Measurements from ENCODE around the gene FOXD4. TPM values are rescaled to one million over a fixed set of nuclear protein-coding genes. Genes with fewer than 3 reads are reported as not detected.
"Not testable (repeated sequence)": the region's sequence is repeated elsewhere in the genome, so short reads cannot be mapped to it uniquely, and the experiment has no call there.

FOXD4 gene
- total RNA-seq: under 0.01 and 0.43 TPM in 2 replicates

DNA sequence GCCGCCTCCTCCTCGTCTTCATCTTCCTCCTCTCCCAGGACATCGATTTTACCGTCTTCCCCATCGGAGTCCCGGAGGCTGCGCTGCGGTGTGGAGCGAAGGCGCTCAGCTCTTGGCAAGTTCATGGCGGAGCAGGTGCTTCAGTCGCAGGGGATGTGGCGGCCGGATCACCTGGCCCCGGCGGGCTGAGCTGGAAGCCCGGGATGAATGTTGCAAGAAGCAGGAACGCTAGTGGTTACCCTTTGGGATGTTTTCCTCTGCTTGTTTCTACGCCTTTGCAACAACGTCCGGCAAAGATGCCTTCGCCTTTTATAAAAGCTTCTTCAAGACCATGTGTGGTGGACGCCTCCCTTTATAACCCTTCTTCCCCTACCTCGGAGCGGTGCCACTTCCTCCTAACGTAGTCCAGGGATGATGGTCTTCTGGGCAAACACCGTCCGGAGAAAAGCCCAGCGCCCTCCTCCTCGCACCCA, at the start of gene FOXD4:
FOXD4 (minus strand) TSS at position 423 of the 473 bp plus-strand sequence; CDS start at position 125, 298 bp downstream.
- not testable (repeated sequence) for H3K4me3 ChIP-seq (ENCODE audit: low read depth, low read length); DNase-seq (ENCODE audit: low read depth)

DNA sequence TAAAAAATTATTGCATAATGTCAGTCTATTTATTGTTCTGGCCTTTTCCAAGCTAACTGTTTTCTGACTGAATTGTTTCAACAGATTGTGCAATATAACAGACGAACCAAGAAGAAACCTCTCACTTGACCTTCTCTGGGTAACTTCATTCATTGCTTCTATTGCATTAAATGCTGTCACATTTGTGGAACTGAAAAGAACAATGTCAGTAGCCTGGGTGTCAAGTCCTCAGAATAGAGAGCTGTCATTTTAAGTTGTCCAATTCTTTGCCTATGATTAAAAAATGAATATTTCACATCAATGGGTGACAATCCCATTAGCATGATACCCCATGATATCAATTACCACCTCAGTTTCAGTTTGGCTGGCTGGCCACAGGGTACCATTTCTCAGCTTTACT, 41.7 kb upstream of the FOXD4 start:
- H3K4me3 ChIP-seq (ENCODE audit: low read depth, low read length): not testable (repeated sequence)
- peak; percentile 14 for DNase-seq (ENCODE audit: low read depth)

DNA sequence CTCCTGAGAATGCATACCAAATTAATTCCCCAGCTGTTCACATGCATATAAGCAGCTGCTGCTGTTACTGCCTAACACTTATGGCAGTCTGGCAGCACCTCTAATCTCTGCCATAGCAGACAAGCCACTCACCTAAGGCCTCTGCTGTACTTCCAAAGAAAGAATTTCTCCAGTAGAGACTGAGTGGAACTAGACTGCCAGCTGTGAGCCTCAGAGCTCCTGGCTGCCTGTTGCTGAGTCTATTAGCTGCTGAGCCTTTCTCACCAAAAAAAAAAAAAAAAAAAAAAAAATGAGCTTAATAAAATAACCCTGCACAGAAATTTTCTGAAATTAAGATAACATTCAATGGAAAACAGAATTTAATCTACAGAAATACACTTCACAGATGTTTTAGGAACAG, 33.0 kb upstream of the FOXD4 start:
- not testable (repeated sequence) for H3K4me3 ChIP-seq (ENCODE audit: low read depth, low read length); DNase-seq (ENCODE audit: low read depth)

DNA sequence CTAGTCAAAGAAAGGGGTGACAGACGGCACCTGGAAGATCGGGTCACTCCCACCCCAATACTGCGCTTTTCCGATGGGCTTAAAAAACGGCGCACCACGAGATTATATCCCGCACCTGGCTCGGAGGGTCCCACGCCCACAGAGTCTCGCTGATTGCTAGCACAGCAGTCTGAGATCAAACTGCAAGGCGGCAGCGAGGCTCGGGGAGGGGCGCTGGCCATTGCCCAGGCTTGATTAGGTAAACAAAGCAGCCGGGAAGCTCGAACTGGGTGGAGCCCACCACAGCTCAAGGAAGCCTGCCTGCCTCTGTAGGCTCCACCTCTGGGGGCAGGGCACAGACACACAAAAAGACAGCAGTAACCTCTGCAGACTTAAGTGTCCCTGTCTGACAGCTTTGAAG, 21.7 kb upstream of the FOXD4 start:
- H3K4me3 ChIP-seq (ENCODE audit: low read depth, low read length); DNase-seq (ENCODE audit: low read depth): not testable (repeated sequence)

DNA sequence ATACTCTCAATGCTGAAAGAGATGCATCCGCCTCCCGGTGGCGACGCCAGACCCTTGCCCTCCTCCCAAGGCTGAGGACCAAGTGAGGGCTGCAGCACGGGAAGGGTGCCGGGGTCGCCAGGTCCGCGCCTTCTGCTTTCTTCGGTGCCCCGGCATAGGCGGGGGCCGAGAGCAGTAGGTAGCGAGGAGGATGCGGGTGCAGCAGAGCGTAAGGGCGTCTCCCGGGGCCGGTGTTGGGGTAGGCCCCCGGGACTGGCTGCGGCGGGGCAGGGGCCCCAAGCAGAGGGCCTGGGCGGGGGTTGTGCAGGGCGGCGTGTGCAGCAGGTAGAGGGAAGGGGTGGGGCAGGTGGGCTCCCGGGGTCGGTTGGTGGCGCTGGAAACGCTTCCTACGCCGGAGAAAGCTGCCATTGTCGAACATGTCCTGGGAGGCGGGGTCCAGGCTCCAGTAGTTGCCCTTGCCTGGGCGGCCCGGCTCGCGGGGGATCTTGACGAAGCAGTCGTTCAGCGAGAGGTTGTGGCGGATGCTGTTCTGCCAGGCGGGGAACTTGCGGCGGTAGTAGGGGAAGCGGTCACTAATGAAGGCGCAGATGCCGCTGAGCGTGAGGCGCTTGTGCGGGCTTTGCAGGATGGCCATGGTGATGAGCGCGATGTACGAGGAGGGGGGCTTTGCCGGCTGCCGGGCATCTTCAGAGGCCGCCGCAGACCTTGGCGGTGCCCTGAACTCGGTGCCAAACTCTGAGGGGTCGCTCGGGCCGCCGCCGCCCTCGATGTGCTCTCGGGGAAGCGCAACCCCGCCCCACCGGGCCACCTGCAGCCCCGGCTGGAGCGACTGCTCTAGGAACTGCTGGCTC, 848 bp downstream of the FOXD4 start:
- H3K4me3 ChIP-seq (ENCODE audit: low read depth, low read length); DNase-seq (ENCODE audit: low read depth): not testable (repeated sequence)

DNA sequence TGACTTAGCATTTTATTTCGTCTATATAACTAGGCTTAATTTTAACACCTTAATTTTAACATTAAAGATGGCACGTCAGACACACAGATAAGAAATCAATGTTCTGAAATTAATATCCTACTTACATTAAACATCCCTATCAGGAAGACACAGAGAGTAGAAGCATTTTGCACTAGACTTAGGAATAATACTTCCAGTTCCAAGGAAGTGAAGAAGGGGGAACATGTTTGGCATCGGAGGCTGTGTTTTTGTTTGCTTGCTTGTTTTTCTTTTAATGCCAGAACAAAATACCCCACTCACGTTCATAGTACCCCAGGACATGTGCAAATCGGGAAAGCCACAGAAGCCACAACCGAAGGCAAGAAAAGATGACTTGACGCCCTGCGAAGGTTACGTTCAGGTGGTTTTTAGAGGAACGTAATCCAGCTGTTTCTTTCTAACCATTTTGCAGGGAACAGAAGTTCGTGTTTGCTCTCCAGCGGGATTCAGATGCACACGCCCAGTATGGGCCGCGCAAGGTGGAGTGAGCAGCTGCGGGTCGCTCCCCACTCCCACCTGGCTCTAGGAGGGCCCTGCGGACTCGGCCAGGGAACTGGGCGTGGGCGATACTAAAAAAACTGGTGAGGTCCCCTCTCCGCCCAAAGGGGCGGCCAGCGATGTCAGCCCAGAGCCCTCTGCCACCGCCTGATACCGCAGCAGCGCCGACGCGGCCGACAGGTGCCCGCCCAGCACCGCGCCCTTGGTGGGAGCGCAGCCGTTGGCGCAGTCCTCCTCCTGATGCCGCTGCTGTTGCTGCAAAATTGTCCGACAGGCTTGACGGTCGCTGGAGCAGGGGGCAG, 1.8 kb downstream of the FOXD4 start:
- not testable (repeated sequence) for H3K4me3 ChIP-seq (ENCODE audit: low read depth, low read length)

DNA sequence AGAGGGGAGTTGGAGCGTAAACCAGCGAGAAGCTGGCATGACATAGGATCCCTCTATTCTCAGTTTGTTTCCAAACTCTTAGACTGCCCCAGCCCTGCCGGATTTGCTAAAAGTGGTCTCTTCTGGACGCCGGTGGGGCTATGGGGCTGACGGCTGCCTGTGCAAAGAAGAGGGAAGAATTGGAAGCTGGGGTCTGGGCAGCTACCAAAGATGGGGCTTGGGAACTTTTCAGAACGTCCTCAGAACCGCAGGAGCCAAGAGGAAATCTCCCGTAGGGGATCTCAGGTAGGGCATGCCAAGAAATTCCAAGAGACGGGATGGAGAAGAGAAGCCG, 3.1 kb downstream of the FOXD4 start:
- not testable (repeated sequence) for H3K4me3 ChIP-seq (ENCODE audit: low read depth, low read length); DNase-seq (ENCODE audit: low read depth)

More for the DNA sequence above, 1.8 kb downstream of the FOXD4 start:
- DNase-seq (ENCODE audit: low read depth): not testable (repeated sequence)

DNA sequence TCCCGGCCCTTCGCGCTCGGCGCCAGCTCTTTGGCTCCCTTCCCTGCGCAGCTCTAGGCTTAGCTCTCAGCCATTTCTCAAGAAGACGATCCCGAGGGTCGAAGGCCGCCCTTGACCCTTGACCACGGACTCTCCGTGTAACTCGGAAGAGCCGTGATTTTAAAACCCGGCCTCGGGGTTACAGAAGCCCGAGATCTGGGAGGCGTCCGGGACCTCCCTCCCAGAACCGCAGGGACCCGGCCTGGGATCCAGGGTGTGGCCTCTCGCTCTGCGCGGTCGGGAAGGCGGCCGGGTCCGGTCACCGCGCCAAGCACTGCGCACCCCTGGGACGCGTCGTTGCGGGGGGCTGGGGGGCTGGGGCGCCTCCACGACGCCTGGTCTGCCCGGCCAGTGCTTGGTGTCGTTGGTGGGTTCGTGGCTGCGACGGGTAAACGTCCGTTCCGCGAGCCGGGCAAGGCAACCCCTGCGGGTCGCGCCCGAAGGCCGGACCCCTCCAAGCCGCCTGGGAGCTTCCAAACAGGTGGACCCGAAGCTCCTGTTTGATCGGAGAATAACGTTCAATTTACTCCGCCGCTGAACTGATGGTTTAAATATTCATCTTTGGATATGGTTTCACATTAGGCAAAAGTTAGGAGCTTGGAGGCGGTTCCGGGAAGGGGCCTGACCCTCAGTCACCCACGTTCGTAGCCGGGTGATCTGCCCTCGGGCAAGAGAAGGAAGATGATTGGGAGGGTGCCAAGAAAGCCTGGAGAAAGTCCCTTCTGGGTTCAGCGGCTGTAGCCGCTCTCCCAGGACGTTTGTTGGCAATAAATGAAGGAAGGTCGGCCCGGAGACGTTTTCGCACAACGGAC, 3.7 kb downstream of the FOXD4 start:
- peak overlapping the region; percentile 41 for H3K4me3 ChIP-seq (ENCODE audit: low read depth, low read length)
- DNase-seq (ENCODE audit: low read depth): not testable (repeated sequence)

DNA sequence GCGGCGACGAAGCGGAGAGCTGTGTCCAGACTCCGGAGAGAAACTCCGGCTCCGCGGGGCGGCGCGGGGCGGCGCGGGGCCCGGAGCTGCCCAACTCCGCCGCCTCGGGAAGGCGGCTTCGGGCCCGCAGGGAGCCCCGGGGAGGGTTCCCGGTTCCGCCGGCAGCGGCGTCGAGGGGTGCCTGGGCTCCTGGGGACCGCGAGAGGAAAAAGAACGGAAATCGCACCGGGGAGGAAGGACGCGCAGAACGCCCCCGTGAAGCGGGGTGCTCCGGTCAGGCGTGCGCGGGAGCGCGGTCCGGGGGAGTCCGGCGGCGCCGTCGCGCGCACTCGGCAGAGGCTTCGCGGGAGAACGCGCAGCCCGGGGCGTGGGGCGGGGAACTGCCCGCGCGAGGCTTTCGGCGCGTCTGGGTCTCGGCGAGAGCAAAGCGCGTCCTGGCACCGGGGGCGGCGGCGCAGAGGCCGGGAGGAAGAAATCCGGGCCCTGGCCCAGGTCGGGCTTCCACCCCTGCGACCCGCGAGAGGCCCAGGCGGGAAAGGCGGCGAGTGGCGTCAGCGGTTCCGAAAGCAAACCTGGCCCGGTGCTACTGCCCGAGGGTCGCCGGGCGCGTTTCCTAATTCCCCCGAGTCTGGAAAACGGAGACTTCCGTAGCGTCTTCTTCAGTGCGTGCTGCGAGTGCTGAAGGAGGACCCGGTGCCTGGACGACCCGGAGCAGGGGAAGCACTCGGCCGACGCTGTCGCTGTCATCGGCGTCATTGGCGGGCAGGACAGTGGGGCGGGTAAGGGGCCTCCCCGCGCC, 4.5 kb downstream of the FOXD4 start:
- DNase-seq (ENCODE audit: low read depth): not testable (repeated sequence)
- peak overlapping the region; percentile 41 for H3K4me3 ChIP-seq (ENCODE audit: low read depth, low read length)

DNA sequence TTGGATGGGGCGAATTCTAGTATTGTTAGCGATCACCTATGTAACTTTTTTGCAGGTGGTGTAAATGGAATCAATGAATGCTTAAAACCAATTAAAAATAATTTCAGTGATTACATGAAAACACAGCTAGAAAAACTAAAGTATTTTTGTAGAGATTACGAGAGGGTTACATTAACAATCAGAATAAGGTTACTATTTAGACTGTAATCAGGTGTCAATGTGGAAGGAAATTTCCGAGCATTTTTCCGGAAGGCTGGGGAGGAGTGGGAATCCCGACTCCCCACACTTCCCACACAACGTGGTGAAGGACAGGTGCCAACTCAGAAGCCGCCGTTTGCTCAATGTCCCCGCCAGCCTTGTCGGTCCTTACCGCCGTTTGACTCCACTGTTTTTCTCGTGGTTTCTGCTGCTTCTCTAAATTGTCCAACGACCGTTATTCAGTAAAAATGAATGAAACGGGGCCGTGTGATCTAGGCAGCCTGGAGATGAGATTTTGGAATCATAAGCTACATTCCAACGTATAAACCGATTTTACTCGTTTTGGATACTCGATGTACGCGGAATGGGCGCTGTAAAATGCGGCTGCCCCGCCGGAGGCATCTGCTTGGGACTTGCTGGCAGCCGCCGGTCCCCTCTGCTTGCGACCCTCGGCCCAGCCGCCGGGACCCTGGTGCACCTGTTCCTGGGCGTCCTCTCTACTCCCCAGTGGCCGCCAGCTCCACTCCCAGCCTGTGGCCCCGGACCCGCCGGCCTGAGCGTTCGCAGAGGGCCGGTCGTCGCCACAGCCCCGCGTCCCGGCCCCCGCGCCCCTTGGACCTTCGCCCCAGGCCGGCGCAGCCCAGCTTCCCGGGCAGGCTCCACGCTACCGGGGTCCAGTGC, 5.4 kb downstream of the FOXD4 start:
- not testable (repeated sequence) for DNase-seq (ENCODE audit: low read depth); H3K4me3 ChIP-seq (ENCODE audit: low read depth, low read length)

DNA sequence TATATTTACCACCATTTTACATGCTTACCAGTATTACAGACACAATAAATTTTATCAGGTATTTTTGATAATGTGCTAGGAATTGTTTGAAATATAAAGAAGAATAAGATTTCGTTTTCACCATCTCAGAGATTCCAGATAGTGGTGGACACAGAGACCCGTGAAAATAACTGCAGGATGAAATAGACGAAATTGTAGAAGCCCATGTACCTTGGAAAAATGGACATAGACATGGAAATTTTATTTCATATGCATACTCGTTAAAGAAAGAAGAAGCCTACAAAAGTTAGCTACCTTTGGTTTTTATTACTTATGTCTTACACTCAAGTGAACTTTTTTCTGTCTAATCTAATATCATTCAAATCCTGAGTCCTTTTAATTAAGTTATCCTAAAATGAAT, 7.5 kb downstream of the FOXD4 start:
- DNase-seq (ENCODE audit: low read depth): not testable (repeated sequence)

DNA sequence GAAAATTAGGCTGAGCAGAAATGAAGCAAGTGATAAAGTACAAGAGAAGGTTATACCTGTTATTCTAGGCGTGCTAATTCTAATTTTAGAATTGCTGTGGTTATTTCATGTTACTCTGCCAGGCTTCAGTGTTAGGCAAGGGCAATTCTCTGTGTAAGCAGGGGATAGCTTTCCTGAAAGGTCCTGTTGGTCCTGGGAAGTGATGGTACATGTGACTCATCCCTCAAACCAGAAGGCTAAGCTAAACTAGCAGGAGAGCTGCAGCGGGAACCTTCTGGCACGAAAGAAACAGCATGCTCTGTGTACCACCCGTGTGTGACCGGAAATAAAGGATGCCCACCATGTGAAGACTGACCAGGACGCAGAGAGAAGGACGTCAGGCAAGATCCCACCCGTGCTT, 8.7 kb downstream of the FOXD4 start:
- DNase-seq (ENCODE audit: low read depth); H3K4me3 ChIP-seq (ENCODE audit: low read depth, low read length): not testable (repeated sequence)

More for the DNA sequence above, 7.5 kb downstream of the FOXD4 start:
- H3K4me3 ChIP-seq (ENCODE audit: low read depth, low read length): not testable (repeated sequence)

DNA sequence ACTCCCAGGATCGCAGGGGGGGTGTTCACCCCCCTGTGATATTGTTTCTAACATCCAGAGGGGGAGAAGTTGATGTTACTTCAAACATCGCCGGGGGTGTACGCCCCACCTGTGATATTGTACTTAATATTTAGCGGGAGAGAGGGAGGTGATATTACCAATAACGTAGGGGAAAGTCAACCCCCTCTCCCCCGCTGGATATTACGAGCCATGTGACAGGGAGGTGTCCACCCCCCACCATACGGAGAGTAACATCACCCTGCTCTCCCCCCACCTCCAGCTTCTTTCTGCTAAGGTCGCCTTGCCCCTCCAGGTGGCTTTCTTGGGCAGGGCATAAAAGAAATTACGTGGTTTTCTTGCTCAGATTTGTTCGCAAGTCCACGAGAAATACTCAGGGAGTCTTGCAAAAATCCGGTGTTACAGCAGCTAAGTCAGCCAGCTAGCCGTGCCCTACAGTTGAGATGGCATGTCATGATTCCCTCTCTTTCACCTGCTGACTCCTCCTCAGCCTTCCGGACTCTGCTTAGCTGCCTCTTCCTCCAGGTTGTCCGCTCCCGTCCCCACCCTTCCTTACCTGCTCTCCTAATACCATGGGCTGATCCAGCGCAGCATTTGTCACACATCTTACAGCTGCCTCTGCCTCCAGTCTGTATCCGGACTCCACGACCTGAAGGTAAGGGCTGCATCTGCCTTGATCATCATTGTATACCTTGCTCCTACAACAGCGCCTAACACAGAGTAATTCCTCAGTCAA, 9.3 kb downstream of the FOXD4 start:
- DNase-seq (ENCODE audit: low read depth); H3K4me3 ChIP-seq (ENCODE audit: low read depth, low read length): not testable (repeated sequence)

DNA sequence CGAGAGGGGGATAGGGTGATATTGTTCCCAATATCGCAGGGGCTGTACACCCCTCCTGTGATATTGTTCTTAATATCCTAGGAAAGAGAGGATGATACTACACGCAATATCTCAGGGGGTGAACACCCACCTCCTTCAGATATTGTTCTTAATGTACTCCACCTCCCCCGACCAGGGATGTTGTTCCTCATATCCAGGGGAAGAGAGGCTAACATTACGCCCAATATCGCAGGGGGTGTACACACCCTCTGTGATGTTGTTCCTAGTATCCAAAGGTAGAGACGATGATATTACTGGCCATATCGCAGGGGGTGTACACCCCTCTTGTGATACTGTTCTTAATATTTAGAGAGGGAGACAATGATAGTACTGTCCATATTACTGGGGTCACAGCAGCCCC, 12.2 kb downstream of the FOXD4 start:
- not testable (repeated sequence) for DNase-seq (ENCODE audit: low read depth); H3K4me3 ChIP-seq (ENCODE audit: low read depth, low read length)

DNA sequence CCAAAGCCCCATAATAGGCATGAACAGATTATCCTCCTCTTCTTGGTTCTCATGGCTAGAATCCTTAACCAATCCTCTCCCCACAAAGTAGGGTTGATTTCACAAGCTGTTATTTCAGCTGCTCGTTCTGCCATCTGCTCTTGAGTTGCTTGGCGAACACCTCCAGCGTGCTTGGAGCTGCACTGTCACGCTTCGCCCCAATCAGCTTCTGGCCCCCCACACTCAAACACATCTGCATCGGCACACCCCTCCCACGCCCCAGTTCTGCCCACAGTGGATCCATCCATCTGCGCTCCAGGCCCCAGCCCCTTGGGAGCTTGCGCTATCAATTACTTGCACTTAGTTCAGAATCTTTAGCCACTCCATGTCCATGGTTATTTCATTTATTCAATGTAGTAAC, 17.8 kb downstream of the FOXD4 start:
- DNase-seq (ENCODE audit: low read depth); H3K4me3 ChIP-seq (ENCODE audit: low read depth, low read length): not testable (repeated sequence)

DNA sequence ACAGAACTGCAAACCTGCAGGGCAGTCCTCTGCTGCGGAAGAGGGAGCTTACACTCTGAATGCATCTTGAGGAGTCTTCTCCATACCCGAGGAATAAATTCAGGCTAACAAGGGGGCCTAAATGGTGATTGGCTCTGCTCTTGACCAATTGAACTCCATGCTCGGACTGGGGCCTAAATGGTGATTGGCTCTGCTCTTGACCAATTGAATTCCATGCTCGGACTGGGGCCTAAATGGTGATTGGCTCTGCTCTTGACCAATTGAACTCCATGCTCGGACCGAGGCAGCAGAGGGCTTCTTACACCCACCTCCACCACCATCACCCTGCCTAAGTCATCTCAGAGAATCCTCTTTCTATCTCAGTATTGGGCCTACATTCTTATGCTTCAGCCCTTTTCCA, 18.4 kb downstream of the FOXD4 start:
- DNase-seq (ENCODE audit: low read depth); H3K4me3 ChIP-seq (ENCODE audit: low read depth, low read length): not testable (repeated sequence)

Data from fibroblast of villous mesenchyme (primary cell).